ENCODE measurements around the gene RHAG. TPM values are rescaled to one million over a fixed set of nuclear protein-coding genes. Genes with fewer than 3 reads are reported as not detected.

The RHAG gene
- total RNA-seq, 1 experiment from 2014 or later, result not detected

DNA sequence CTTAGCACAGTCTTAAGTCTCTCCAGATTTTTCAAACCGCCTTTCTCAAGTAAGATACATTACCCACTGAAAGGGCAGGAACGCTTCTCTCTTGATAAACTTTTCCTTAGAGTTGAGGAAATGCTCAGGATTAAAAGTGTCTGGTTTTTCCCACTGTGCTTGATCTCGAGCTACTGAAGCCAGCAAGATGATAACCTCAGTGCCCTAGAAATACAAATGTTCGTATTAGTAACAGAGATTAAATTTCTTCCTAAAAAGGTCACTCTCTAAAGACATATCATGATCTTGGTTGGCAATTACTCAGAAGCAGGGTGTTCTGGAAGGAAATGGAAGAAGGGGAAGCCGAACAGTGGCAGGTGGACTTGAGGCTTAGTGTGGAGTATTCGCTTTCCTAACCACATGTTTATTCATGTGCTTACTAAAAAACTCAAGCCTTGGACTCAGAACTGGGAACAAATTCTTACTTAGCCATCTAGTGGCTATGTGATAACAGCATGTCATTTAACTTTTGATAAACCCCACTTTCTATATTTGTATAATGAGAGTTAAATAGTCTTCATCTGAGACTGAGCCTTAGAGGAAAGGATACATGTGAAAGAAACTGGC, 66.1 kb downstream of the RHAG start:
- Mint-ChIP-seq H3K4me1 (peaks cover 0 to 6% of the 10 kb centered on the region in 2 experiments; a peak in 1 of 4 replicates), H3K27me3 (ENCODE audit: low read depth) (peaks cover 12% of the 10 kb centered on the region)

More for the DNA sequence above, 66.1 kb downstream of the RHAG start:
- H3K27ac ChIP-seq (ENCODE audit: insufficient read length, low read depth, low read length), result no peak overlapping the region
- no peaks in the 10 kb centered on the region for H3K27me3 ChIP-seq (ENCODE audit: insufficient read depth, low read length)
- no peak overlapping the region for H2AFZ ChIP-seq (ENCODE audit: low read length)
- no peaks in the 10 kb centered on the region for H4K20me1 ChIP-seq (ENCODE audit: control insufficient read depth, insufficient read depth, insufficient read length)
- no peak overlapping the region for H2BK120ac ChIP-seq (ENCODE audit: low read depth, low read length, poor library complexity, severe bottlenecking)
- H4K8ac ChIP-seq (replicated peaks; ENCODE audit: insufficient read length, low read depth, low read length), result no peak overlapping the region
- no peak overlapping the region for H2BK20ac ChIP-seq (ENCODE audit: low read depth, low read length, poor library complexity, severe bottlenecking)
- DNase-seq, result no peak
- no peak overlapping the region for H3K56ac ChIP-seq (ENCODE audit: insufficient read length, low read depth, low read length)
- H3K23me2 ChIP-seq (ENCODE audit: insufficient read length, low read depth, low read length, poor library complexity, severe bottlenecking), result no peaks in the 10 kb centered on the region
- H3K4me2 ChIP-seq (ENCODE audit: insufficient read depth, insufficient read length, low read length), result no peak overlapping the region
- H3K4me1 ChIP-seq (ENCODE audit: insufficient read depth, low read length), result no peaks in the 10 kb centered on the region
- no peaks in the 10 kb centered on the region for H3K79me2 ChIP-seq (ENCODE audit: insufficient read depth, low read length)
- no peak overlapping the region for H3K4ac ChIP-seq (ENCODE audit: low read depth, low read length)
- H3K9me3 ChIP-seq (ENCODE audit: control insufficient read depth, low read depth, low read length), result no peaks in the 10 kb centered on the region
- no peak overlapping the region for H3K23ac ChIP-seq (ENCODE audit: insufficient read length, low read depth, low read length)
- H3K14ac ChIP-seq (ENCODE audit: insufficient read depth, low read length), result no peak overlapping the region
- TF ChIP-seq, protein P1, sequence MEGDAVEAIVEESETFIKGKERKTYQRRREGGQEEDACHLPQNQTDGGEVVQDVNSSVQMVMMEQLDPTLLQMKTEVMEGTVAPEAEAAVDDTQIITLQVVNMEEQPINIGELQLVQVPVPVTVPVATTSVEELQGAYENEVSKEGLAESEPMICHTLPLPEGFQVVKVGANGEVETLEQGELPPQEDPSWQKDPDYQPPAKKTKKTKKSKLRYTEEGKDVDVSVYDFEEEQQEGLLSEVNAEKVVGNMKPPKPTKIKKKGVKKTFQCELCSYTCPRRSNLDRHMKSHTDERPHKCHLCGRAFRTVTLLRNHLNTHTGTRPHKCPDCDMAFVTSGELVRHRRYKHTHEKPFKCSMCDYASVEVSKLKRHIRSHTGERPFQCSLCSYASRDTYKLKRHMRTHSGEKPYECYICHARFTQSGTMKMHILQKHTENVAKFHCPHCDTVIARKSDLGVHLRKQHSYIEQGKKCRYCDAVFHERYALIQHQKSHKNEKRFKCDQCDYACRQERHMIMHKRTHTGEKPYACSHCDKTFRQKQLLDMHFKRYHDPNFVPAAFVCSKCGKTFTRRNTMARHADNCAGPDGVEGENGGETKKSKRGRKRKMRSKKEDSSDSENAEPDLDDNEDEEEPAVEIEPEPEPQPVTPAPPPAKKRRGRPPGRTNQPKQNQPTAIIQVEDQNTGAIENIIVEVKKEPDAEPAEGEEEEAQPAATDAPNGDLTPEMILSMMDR (conservative IDR thresholded peaks at IDR 0.05), result 0 out of 3 replicates have a peak, but pooled peaks have one; percentile 11
- no peak overlapping the region for H3K9ac ChIP-seq (ENCODE audit: extremely low read depth, insufficient read length, low read length)
- Mint-ChIP-seq H3K4me3 (no peak overlapping the region), H3K9me3 (no peaks in the 10 kb centered on the region), H3K36me3 (ENCODE audit: insufficient read depth in 1 of 3, low read depth in 3 of 3) (no peaks in the 10 kb centered on the region), H3K27ac (no peak overlapping the region; a peak in 1 of 7 replicates)
- no peak overlapping the region for H3K18ac ChIP-seq (ENCODE audit: insufficient read length, low read depth, low read length)
- H2BK5ac ChIP-seq (ENCODE audit: insufficient read length, low read length), result no peak overlapping the region
- H2BK12ac ChIP-seq (ENCODE audit: insufficient read length, low read depth, low read length), result no peak overlapping the region
- no peak overlapping the region for H4K5ac ChIP-seq (ENCODE audit: insufficient read length, low read depth, low read length)
- no peak overlapping the region for H2BK15ac ChIP-seq (ENCODE audit: low read depth, low read length)
- H3T11ph ChIP-seq (ENCODE audit: low read length), result no peak overlapping the region
- no peak overlapping the region for H2AK5ac ChIP-seq (ENCODE audit: insufficient read length, low read length)
- H3K79me1 ChIP-seq (ENCODE audit: insufficient read depth, low read depth, low read length, poor library complexity, severe bottlenecking), result no peaks in the 10 kb centered on the region
- H4K91ac ChIP-seq (ENCODE audit: insufficient read length, low read depth, low read length), result no peak overlapping the region
- WGBS (ENCODE audit: extremely low coverage, insufficient read length, low lambda C conversion rate), result no CpG with 5 or more reads among the region's 6 CpGs
